Natural killer cell treated with Interleukin-12 subunit alpha and Interleukin-12 subunit beta and Interleukin-15 and Interleukin-18, amount 100 ng/mL, for 72 hours (primary cell): Measurements from ENCODE around the gene CRIM1. TPM values are rescaled to one million over a fixed set of nuclear protein-coding genes. Genes with fewer than 3 reads are reported as not detected.
A peak's percentile ranks its signal among the peaks of the same experiment; 100 is the strongest.

Experiments used
- ATAC-seq, 2 donors: fragments of 150-1000 bp; cut with Tn5 transposase in 1 of 2; sonication (Bioruptor Pico), chemical (Tn5 transposase) in 1 of 2; 2 replicates each; pipeline ENCODE4 v1.10.0; 2021
- DNase-seq: peaks from one replicate; pipeline ENCODE4 v3.0.0; 2022; ENCODE audit warnings: low spot score
- H3K27ac Mint-ChIP-seq, 2 donors: 1 replicate in 1 of 2; 2 replicates in 1 of 2; pipeline ENCODE4 v1.8.0; 2022; ENCODE audit warnings: mixed read lengths in 2 of 2, mild to moderate bottlenecking in 1 of 2, moderate library complexity in 1 of 2
- H3K27me3 Mint-ChIP-seq, 2 donors: 1 replicate in 1 of 2; 2 replicates in 1 of 2; pipeline ENCODE4 v1.8.0; 2022; ENCODE audit warnings: mixed read lengths in 2 of 2
- H3K36me3 Mint-ChIP-seq: one replicate; pipeline ENCODE4 v1.8.0; 2022; ENCODE audit warnings: mixed read lengths
- H3K4me1 Mint-ChIP-seq, 2 donors: 1 replicate in 1 of 2; 2 replicates in 1 of 2; pipeline ENCODE4 v1.8.0; 2022; ENCODE audit warnings: low read depth in 2 of 2, mixed read lengths in 2 of 2, mild to moderate bottlenecking in 1 of 2
- H3K4me3 Mint-ChIP-seq: one replicate; pipeline ENCODE4 v1.8.0; 2022; ENCODE audit warnings: mixed read lengths
- H3K9me3 Mint-ChIP-seq: 2 replicates; pipeline ENCODE4 v1.8.0; 2022; ENCODE audit warnings: mixed read lengths
- total RNA-seq, 2 donors: library from RNA; stranded (reverse); gene quantifications; one replicate each; pipeline ENCODE4 v1.2.3, GENCODE V29; 2022

CRIM1 gene
- total RNA-seq, 2 donors from 2014 or later, result 6.6 to 13.6 TPM

DNA sequence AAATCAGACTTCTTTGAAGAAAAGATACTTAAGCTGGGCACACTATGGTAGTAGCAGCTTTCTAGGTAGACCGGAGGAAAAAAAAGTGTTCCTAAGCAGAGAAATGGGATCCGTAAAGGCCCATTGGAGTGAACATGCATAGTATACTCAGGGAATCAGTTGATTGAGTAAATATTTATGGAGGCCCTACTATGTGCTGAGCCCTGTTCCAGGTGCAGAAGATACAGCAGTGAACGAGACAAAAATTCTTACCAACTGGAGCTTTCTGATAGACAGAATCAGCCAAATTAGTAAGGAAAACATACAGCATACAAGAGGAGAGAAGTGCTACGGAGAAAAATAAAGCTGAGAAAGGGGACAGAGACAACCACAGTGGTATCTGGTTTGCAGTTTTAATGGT, 28.1 kb downstream of the CRIM1 start:
- DNase-seq (no peak), ATAC-seq (no peak)
- Mint-ChIP-seq H3K9me3 (no peaks in the 10 kb centered on the region), H3K4me3 (no peak overlapping the region), H3K27ac (no peak overlapping the region), H3K36me3 (no peaks in the 10 kb centered on the region), H3K27me3 (peaks cover 0 to 6% of the 10 kb centered on the region in 2 donors), H3K4me1 (peaks cover 18 to 21% of the 10 kb centered on the region in 2 donors)

DNA sequence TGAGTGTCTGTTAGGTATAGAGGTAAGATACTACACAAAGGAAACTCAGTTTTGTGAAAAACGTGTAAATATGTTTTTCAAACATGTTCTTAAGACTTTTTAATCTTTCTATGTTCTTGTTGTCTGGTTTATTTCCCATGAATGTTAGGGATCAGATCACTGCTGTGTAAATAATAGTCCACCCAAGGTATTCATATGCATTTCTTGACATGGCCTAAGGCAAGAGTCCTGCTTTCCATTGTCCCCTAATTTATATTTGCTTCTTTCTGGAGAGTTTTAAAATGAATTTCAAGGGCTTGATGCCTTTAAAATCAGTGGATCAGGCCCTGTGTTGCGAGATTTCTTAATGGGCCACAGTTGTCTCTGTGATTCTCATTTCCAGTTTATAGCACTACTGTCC, 28.9 kb downstream of the CRIM1 start:
- peaks cover 18% of the 10 kb centered on the region in 2 donors for H3K4me1 Mint-ChIP-seq
- H3K4me3 Mint-ChIP-seq, result no peak overlapping the region
- peaks cover 0 to 6% of the 10 kb centered on the region in 2 donors for H3K27me3 Mint-ChIP-seq
- H3K36me3 Mint-ChIP-seq, result no peaks in the 10 kb centered on the region
- DNase-seq, result no peak
- no peaks in the 10 kb centered on the region for H3K9me3 Mint-ChIP-seq
- no peak for ATAC-seq
- no peak overlapping the region for H3K27ac Mint-ChIP-seq

DNA sequence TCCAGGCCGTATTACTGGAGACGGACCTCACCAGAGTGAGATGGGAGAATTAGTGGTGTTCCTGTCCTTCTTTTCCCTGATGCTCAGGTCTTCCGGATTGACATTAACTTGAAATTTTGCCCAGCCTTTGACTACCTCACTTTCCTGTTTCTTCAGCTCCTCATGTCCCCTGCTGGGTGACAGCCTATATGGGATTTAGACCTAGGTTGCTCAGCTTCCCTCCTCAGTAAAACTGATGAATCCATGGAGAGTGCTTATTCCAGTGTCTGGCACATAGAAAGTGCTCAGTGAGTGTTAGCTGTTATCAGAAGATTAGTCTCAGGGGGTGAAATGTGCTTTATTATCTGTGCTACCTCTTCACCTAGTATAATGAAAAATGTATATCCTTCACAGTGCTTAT, 30.0 kb downstream of the CRIM1 start:
- DNase-seq, result no peak
- Mint-ChIP-seq H3K4me3 (no peak overlapping the region), H3K9me3 (no peaks in the 10 kb centered on the region), H3K27ac (no peak overlapping the region), H3K36me3 (no peaks in the 10 kb centered on the region), H3K4me1 (peaks cover 15 to 17% of the 10 kb centered on the region in 2 donors), H3K27me3 (peaks cover 0 to 6% of the 10 kb centered on the region in 2 donors)
- ATAC-seq, result no peak

DNA sequence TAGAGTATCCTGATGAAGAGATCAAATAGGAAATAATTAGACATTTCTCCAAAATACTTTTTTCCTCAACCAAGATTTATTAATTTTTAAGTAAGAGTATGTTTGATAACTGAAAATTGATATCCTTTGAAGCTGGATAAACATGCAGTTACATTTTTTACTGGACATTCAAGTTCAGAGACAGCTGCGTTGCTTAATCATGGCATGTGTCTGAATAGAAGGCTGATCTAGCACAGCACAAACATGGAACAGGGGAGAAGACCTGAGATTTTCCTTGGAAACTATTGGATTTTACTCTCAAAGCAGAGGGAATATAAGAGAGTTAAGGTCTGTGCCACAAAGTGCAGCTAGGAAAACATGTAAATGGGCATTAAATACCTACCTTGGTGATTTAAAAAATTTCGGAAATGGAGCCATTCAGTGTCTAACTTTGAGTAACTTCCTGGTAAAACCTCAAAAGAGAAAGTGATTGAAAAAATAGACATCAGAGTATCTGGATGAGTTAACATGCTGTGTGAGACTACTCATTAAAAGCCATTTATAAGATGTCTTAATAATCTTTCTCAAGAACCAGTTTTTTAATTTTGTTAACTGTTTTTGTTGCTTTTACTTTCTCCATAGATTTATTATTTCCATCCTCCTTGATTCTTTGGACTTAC, 31.8 kb downstream of the CRIM1 start:
- Mint-ChIP-seq H3K4me3 (peak overlapping the region; percentile 12), H3K36me3 (no peaks in the 10 kb centered on the region), H3K9me3 (no peaks in the 10 kb centered on the region), H3K27ac (peak overlapping the region in 1 of 2 donors; percentile 3), H3K4me1 (peaks cover 15 to 17% of the 10 kb centered on the region in 2 donors), H3K27me3 (peaks cover 0 to 6% of the 10 kb centered on the region in 2 donors)
- ATAC-seq (peak; percentile 76 to 83), DNase-seq (no peak)

DNA sequence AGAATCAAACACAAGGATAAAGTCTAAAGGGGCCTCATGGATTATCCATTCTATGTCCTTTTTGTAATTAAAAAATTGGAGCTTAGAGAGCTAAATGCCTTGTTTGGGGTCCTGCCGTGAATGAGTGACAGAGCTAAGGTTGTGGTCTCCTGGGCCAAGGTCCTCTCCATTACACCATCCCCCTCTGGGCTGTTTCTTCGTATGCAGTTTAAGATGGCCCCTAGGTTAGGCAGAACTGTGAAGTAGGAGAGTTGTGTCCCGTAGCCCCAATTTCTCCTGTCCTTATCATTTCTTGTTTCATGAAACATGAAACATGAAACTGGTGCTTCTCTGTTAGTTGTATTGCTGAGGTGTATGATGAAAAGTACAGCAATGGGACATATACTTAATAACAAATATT, 32.9 kb downstream of the CRIM1 start:
- peaks cover 15 to 17% of the 10 kb centered on the region in 2 donors for H3K4me1 Mint-ChIP-seq
- no peaks in the 10 kb centered on the region for H3K9me3 Mint-ChIP-seq
- no peak overlapping the region for H3K4me3 Mint-ChIP-seq
- H3K36me3 Mint-ChIP-seq, result no peaks in the 10 kb centered on the region
- H3K27me3 Mint-ChIP-seq, result peaks cover 0 to 6% of the 10 kb centered on the region in 2 donors
- no peak overlapping the region for H3K27ac Mint-ChIP-seq
- ATAC-seq (no peak), DNase-seq (no peak)

DNA sequence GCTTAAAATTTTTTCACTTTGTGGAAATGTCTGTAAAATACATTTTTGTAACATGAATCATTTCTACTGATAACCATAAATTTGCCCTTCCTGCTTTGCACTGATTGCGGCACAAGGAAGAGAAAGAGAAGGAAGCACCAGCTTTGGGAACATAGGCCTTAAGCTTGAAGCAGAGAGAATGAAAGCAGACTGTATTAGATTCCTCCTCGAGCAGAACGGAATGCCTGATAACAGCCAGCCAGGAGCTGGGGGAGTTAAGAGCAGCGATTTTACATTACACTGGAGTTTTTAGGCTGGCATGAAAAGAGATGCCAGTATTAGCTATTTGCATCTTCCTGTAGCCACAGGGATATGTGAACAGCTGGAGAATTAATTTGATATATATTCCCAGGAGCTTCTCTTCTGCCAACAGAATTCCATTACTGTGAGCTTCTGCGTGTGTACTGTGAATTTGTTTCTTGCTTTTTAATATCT, 33.5 kb downstream of the CRIM1 start:
- Mint-ChIP-seq H3K36me3 (no peaks in the 10 kb centered on the region), H3K4me3 (no peak overlapping the region), H3K27me3 (peaks cover 0 to 6% of the 10 kb centered on the region in 2 donors), H3K4me1 (peaks cover 15 to 17% of the 10 kb centered on the region in 2 donors), H3K9me3 (no peaks in the 10 kb centered on the region), H3K27ac (no peak overlapping the region)
- DNase-seq (no peak), ATAC-seq (no peak)

DNA sequence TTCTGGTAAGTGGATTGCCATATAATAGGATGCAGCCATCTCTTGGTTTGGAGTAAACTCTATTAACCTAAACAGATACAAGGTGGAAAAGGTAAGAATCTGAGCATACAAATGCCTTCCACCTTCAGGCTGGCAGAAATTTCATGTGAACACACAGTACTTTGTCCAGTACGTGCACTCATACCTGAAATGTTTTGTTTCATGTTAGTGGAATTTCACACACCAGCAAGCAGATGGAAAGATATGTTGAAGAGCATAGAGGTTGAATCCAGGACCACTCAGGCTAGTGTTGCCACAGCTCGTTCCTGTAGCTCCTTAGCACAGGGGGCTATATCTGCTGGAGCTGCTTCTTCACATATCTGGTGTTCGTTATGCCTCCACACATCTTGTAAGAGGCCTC, 34.0 kb downstream of the CRIM1 start:
- Mint-ChIP-seq H3K27ac (no peak overlapping the region), H3K9me3 (no peaks in the 10 kb centered on the region), H3K36me3 (no peaks in the 10 kb centered on the region), H3K4me3 (no peak overlapping the region), H3K4me1 (peaks cover 15 to 17% of the 10 kb centered on the region in 2 donors), H3K27me3 (peaks cover 0 to 6% of the 10 kb centered on the region in 2 donors)
- DNase-seq, result no peak
- ATAC-seq, result no peak

DNA sequence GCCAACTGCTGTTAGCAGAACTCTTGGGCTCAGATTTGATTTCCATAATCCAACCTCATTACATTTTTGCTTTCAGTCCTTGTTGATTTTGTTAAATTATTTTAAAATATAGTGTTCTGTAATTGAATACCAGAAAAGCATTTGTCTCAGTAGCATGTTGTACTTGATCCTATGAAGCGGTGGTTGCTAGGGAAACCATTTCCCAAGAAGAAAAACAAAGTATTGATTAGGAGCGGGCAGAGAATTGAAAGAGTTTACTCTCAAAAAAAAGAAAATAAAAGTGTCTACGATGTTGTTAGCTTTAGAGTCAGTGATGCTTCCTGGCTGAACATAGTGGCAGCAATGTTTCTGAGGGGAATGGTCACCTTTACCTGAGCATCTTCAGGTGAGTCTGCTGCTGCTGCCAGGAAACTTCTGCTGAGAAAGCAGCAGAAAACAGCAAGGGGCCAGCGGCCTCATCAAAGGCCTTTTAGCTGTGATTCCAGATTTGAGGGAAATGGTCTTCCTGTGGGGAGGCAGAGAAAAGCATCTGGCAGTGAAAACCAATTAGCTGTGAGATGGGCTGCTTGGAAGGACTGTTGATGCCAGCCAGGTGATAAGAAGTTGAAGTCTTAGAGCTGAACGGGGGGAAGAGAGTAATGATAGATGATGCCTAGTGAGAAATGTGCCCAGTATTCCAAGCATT, 37.1 kb downstream of the CRIM1 start:
- no peak overlapping the region for H3K27ac Mint-ChIP-seq

DNA sequence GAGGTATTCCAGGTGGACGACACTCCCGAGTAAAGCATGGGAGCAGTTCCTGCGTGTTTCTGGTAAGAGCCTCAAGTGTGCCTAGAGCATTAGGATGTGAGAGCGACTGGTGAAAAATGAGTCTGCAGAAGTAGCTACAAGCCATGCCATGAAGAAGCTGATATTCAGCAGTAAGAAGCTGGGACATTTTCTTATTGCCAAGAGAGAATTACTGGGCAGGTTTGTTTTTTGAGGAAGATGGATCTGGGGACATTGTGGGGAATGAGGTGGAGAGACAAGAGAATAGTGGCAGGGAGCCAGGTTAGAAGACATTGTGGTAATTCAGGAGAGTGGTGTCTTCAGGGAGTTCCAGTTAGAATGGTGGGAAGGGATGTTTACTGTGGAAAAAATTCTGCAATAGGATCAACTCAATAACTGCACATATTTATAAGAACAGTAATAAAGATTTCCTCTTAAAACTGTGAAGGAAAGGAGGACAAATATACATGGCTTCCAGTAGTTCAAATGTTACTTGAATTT, 38.2 kb downstream of the CRIM1 start:
- H3K4me1 Mint-ChIP-seq, result no peaks in the 10 kb centered on the region
- ATAC-seq, result no peak
- no peak for DNase-seq
- no peak overlapping the region for H3K4me3 Mint-ChIP-seq
- H3K27ac Mint-ChIP-seq, result no peak overlapping the region
- no peaks in the 10 kb centered on the region for H3K27me3 Mint-ChIP-seq
- H3K9me3 Mint-ChIP-seq, result no peaks in the 10 kb centered on the region
- no peaks in the 10 kb centered on the region for H3K36me3 Mint-ChIP-seq

More for the DNA sequence above, 37.1 kb downstream of the CRIM1 start:
- Mint-ChIP-seq H3K4me3 (no peak overlapping the region), H3K9me3 (no peaks in the 10 kb centered on the region), H3K27me3 (no peaks in the 10 kb centered on the region), H3K4me1 (peaks cover 2 to 3% of the 10 kb centered on the region in 2 donors), H3K36me3 (no peaks in the 10 kb centered on the region)
- DNase-seq, result no peak
- ATAC-seq, result no peak

DNA sequence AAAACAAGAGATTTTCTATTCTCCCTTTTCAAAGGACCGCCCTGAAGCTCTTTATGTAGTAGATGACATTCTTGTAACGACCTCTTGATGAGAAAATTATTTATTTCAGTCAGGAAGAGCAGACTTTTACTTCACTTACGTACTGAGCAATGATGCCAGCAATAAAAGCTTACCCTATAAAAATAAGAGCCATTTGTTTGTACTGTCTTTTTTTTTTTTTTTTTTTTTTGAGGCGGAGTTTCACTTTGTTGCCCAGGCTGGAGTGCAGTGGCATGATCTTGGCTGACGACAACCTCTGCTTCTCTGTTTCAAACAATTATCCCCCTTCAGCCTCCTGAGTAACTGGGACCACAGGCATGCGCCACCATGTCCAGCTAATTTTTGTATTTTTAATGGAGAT, 39.2 kb downstream of the CRIM1 start:
- H3K36me3 Mint-ChIP-seq, result no peaks in the 10 kb centered on the region
- H3K4me1 Mint-ChIP-seq, result no peaks in the 10 kb centered on the region
- no peak for ATAC-seq
- H3K27me3 Mint-ChIP-seq, result no peaks in the 10 kb centered on the region
- no peak for DNase-seq
- H3K27ac Mint-ChIP-seq, result no peak overlapping the region
- no peaks in the 10 kb centered on the region for H3K9me3 Mint-ChIP-seq
- H3K4me3 Mint-ChIP-seq, result no peak overlapping the region

DNA sequence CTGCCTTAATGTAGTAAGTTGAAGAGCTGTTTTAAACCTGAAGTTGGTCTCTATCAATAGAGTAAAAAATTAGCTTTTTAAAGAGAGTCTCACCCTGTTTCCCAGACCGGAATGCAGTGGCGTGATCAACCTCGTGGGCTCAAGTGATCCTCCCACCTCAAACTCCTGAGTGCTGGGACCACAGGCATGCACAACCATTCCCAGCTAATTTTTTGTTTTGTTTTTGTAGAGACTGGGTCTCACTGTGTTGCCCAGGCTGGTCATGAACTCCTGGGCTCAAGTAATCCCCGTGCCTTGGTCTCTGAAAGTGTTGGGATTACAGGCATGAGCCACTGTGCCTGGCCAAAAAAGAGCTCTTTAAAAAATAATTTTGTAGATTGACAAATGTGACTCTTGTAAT, 40.3 kb downstream of the CRIM1 start:
- no peak for ATAC-seq
- Mint-ChIP-seq H3K9me3 (no peaks in the 10 kb centered on the region), H3K27me3 (no peaks in the 10 kb centered on the region), H3K27ac (no peak overlapping the region), H3K4me1 (no peaks in the 10 kb centered on the region), H3K36me3 (no peaks in the 10 kb centered on the region), H3K4me3 (no peak overlapping the region)
- DNase-seq, result no peak

DNA sequence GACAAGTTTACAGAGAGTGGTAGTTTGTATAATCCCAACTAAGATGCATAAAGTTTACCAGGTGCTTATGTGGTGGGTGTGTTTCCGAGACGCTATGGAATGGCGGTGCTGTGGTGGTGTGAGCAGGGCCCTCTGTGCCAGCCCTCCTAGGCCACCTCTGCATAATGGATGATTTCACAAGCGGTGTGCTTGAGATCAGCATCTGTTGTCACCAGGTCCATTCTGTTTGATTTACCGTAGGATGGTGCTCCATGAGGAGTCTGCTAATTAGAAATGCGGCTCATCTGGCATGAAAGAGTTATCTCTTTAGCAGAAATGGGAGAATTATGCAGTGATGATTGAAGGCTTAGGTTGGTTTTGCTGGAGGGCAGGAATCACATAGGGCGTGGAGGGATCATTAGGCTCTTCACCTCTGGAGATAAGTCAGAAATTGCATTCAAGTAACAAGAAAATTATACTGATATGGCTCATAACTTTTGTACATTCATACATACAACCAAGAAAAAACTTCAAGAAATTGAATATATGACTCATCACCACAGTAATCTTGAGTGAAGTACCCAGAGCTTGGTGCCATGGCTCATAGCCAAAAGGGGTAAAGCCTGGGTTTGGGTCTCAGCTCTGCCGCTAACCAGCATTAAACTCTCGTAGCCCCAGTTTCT, 41.4 kb downstream of the CRIM1 start:
- no peaks in the 10 kb centered on the region for H3K36me3 Mint-ChIP-seq

DNA sequence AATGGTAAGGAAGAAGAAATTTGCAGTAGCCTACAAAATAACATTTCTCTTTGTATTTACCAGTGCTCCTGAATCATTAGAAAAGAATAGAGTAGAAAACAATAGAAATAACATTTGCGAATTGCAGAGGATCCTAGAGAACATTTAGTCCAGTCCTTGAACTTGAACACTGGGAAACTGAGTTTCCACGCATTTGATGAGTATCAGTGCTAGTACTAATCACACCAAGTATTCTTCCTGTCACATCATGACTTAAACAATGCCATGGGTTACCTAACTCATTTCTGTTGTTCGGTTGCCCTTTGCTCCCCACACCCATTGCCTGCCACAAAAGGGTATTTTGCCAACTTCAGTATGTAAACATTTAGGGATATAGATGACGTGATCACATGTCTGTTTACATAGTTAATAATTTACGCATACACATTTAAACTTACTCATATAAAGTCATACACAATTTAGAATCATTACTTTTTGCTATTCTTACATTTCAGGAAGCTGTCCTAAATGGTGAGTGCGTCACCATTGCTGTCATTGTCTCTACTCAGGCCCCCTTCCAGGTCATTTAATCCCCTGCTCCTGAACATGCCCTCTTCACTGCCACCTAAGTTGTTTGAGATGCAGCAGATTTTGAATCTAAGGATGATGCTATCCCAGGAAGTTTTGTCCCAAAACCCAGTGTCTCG, 42.3 kb downstream of the CRIM1 start:
- no peaks in the 10 kb centered on the region for H3K9me3 Mint-ChIP-seq
- no peaks in the 10 kb centered on the region for H3K36me3 Mint-ChIP-seq
- ATAC-seq (no peak), DNase-seq (no peak)
- no peaks in the 10 kb centered on the region for H3K27me3 Mint-ChIP-seq
- no peak overlapping the region for H3K27ac Mint-ChIP-seq
- no peak overlapping the region for H3K4me3 Mint-ChIP-seq
- H3K4me1 Mint-ChIP-seq, result no peaks in the 10 kb centered on the region

More for the DNA sequence above, 41.4 kb downstream of the CRIM1 start:
- no peak overlapping the region for H3K27ac Mint-ChIP-seq
- no peaks in the 10 kb centered on the region for H3K9me3 Mint-ChIP-seq
- H3K27me3 Mint-ChIP-seq, result no peaks in the 10 kb centered on the region
- H3K4me1 Mint-ChIP-seq, result no peaks in the 10 kb centered on the region
- ATAC-seq (no peak), DNase-seq (no peak)
- no peak overlapping the region for H3K4me3 Mint-ChIP-seq
